HCT116 (cell line): ENCODE data around the gene NMNAT3.

ENCODE experiments used
- CEBPB ChIP-seq: IDR thresholded peaks from 2 replicates; pipeline ENCODE4 v1.6.1; 2012; ENCODE audit warnings: low read depth
- CTCF ChIP-seq, 3 experiments: fragments of 200-600 bp in 1 of 3; sonication (generic) in 1 of 3; IDR thresholded peaks in 2 of 3; conservative IDR thresholded peaks in 1 of 3; 2 replicates each; pipeline ENCODE4 v1.5.1; 2012 to 2017; ENCODE audit warnings: low read depth in 2 of 3, low read length in 2 of 3, antibody characterized with exemption in 1 of 3, borderline replicate concordance in 1 of 3, control low read depth in 1 of 3, mild to moderate bottlenecking in 1 of 3, mixed read lengths in 1 of 3, mixed run types in 1 of 3, moderate library complexity in 1 of 3; ENCODE audit not compliant: insufficient read depth in 1 of 3
- EGR1 ChIP-seq: IDR thresholded peaks from 2 replicates; pipeline ENCODE4 v1.6.1; 2012; ENCODE audit warnings: low read depth
- EZH2 ChIP-seq: fragments of 200-600 bp; sonication (generic); IDR thresholded peaks from 2 replicates; pipeline ENCODE4 v1.6.1; 2017; ENCODE audit warnings: antibody characterized with exemption, mixed run types
- MAX ChIP-seq: IDR thresholded peaks from 2 replicates; pipeline ENCODE4 v1.6.1; 2012
- POLR2AphosphoS5 ChIP-seq: IDR thresholded peaks from 2 replicates; pipeline ENCODE4 v1.6.1; 2011; ENCODE audit warnings: mild to moderate bottlenecking, low read depth, low read length, moderate library complexity
- SIN3A ChIP-seq: IDR thresholded peaks from 2 replicates; pipeline ENCODE4 v1.6.1; 2012; ENCODE audit warnings: low read depth
- YY1 ChIP-seq: IDR thresholded peaks from 2 replicates; pipeline ENCODE4 v1.6.1; 2011; ENCODE audit warnings: low read length, low read depth, moderate library complexity, mild to moderate bottlenecking; ENCODE audit not compliant: insufficient replicate concordance; ENCODE audit errors: extremely low read depth
- ZBTB33 ChIP-seq: IDR thresholded peaks from 2 replicates; pipeline ENCODE4 v1.6.1; 2011; ENCODE audit warnings: mild to moderate bottlenecking, low read length, moderate library complexity; ENCODE audit not compliant: insufficient replicate concordance; ENCODE audit errors: extremely low read depth
- ZFX ChIP-seq: fragments of 450-650 bp; IDR thresholded peaks from 2 replicates; pipeline ENCODE4 v1.6.1; 2017

GRCh38 chr3:139564294-139564861, 113.4 kb downstream of the NMNAT3 start:
- TF ChIP-seq CTCF (IDR thresholded peaks at IDR 0.05 in 2 of 3, conservative IDR thresholded peaks at IDR 0.05 in 1 of 3; ENCODE audit: borderline replicate concordance in 1 of 3, insufficient read depth in 1 of 3, low read depth in 2 of 3, low read length in 2 of 3) (peak; percentile 23 to 58 (median 53); a peak in 4 of 6 replicates), EGR1 (no peak), EZH2 (no peak), YY1 (no peak), POLR2AphosphoS5 (no peak), CEBPB (no peak), ZFX (no peak), MAX (no peak), SIN3A (no peak), ZBTB33 (no peak)
